BJ (cell line): ENCODE results near the gene PCDHB9. TPM values are rescaled to one million over a fixed set of nuclear protein-coding genes. Genes with fewer than 3 reads are reported as not detected.
"Not testable (repeated sequence)": the region's sequence is repeated elsewhere in the genome, so short reads cannot be mapped to it uniquely, and the experiment has no call there.

Source experiments
- CTCF ChIA-PET: fragments of 350-600 bp; formaldehyde crosslinking; extraction: SDS; loops from one replicate; lab custom pipeline; 2021; ENCODE audit warnings: antibody characterized with exemption, inconsistent platforms; lab: Yijun Ruan, JAX
- POLR2A ChIA-PET: fragments of 300-600 bp; sonication (Branson Sonifier 250); formaldehyde crosslinking; extraction: SDS; loops from one replicate; lab custom pipeline; 2021; ENCODE audit warnings: antibody characterized with exemption; lab: Charles Lee
- DNase-seq: peaks from one replicate; pipeline ENCODE4 v3.0.0-alpha.2; 2011; ENCODE audit warnings: low read depth
- H3K27me3 ChIP-seq: 2 replicates; pipeline ENCODE4 v1.6.0; 2011; ENCODE audit warnings: low read length; ENCODE audit not compliant: control insufficient read depth, insufficient read depth
- H3K36me3 ChIP-seq: 2 replicates; pipeline ENCODE4 v1.5.1; 2011; ENCODE audit warnings: low read length; ENCODE audit not compliant: control insufficient read depth, insufficient read depth
- H3K4me3 ChIP-seq: 2 replicates; pipeline ENCODE4 v1.5.1; 2011; ENCODE audit warnings: low read depth, mild to moderate bottlenecking, control low read depth, low read length
- CTCF ChIP-seq: IDR thresholded peaks from 2 replicates; pipeline ENCODE4 v1.5.1; 2011; ENCODE audit warnings: low read depth, mild to moderate bottlenecking, control low read depth, inconsistent platforms, low read length, moderate library complexity; ENCODE audit not compliant: insufficient read depth
- polyA plus RNA-seq: library from polyadenylated mRNA; depleted of rRNA; stranded (reverse); fragments of >200 nt; gene quantifications from 2 replicates; pipeline ENCODE4 v1.2.3, GENCODE V29; 2011; rRNA removed

Gene PCDHB9
- polyA plus RNA-seq, 1 experiment, result 0.49 TPM

GRCh38 chr5:141234109-141234667 is 47.2 kb downstream of the PCDHB9 start:
- no peak for DNase-seq
- ChIA-PET CTCF (interaction anchor here (0.7 to 2.3 kb wide), 5 partner anchors 10 to 384 kb away, joined by 3 to 15 read pairs (median 3); partner anchors contain the start of genes DIAPH1, PCDHB14 and PCDHGB3), POLR2A (no interaction called here)
- Histone ChIP-seq H3K36me3 (no peaks in the 10 kb centered on the region), H3K27me3 (no peaks in the 10 kb centered on the region), H3K4me3 (peak overlapping the region; percentile 25)
- peak; percentile 28; the same call in 1 of the 2 replicates for TF ChIP-seq CTCF

GRCh38 chr5:141235922-141236321 is 49.0 kb downstream of the PCDHB9 start:
- H3K4me3 ChIP-seq, POLR2A ChIA-PET, H3K36me3 ChIP-seq, H3K27me3 ChIP-seq, DNase-seq, CTCF ChIA-PET: not testable (repeated sequence)

GRCh38 chr5:141236516-141237313 is 49.8 kb downstream of the PCDHB9 start:
- no peak for TF ChIP-seq CTCF
- ChIA-PET POLR2A (no interaction called here), CTCF (no interaction called here)
- H3K27me3 ChIP-seq, result no peaks in the 10 kb centered on the region
- DNase-seq, result no peak
- no peaks in the 10 kb centered on the region for H3K36me3 ChIP-seq
- no peak overlapping the region for H3K4me3 ChIP-seq

Other genes with a start within 250 kb of the PCDHB9 start
- 0.06 TPM in 1 of 2 replicates, not detected in the other for gene PCDHAC2, start 220.7 kb upstream of the PCDHB9 start, polyA plus RNA-seq
- not detected in 2 replicates for gene PCDHB1, start 135.8 kb upstream of the PCDHB9 start, polyA plus RNA-seq
- gene PCDHB2, start 92.5 kb upstream of the PCDHB9 start, polyA plus RNA-seq, result 0.42 and 0.99 TPM in 2 replicates
- gene PCDHB3, start 86.7 kb upstream of the PCDHB9 start, polyA plus RNA-seq, result 0.23 and 0.31 TPM in 2 replicates
- 0.02 TPM in 2 replicates for gene PCDHB4, start 65.3 kb upstream of the PCDHB9 start, polyA plus RNA-seq
- gene PCDHB5, start 52.0 kb upstream of the PCDHB9 start, polyA plus RNA-seq, result 0.18 and 0.22 TPM in 2 replicates
- 0.20 and 0.26 TPM in 2 replicates for gene PCDHB6, start 37.1 kb upstream of the PCDHB9 start, polyA plus RNA-seq
- 0.31 and 0.44 TPM in 2 replicates for gene PCDHB7, start 14.5 kb upstream of the PCDHB9 start, polyA plus RNA-seq
- gene PCDHB8, start 9.4 kb upstream of the PCDHB9 start, polyA plus RNA-seq, result 0.11 and 0.17 TPM in 2 replicates
- 0.21 and 0.32 TPM in 2 replicates for gene PCDHB16, start 4.8 kb upstream of the PCDHB9 start, polyA plus RNA-seq
- 0.18 and 0.28 TPM in 2 replicates for gene PCDHB10, start 5.2 kb downstream of the PCDHB9 start, polyA plus RNA-seq
- 0.10 and 0.22 TPM in 2 replicates for gene PCDHB11, start 12.5 kb downstream of the PCDHB9 start, polyA plus RNA-seq
- 0.09 and 0.13 TPM in 2 replicates for gene PCDHB12, start 21.6 kb downstream of the PCDHB9 start, polyA plus RNA-seq
- gene PCDHB13, start 26.8 kb downstream of the PCDHB9 start, polyA plus RNA-seq, result 0.16 and 0.23 TPM in 2 replicates
- gene PCDHB14, start 36.2 kb downstream of the PCDHB9 start, polyA plus RNA-seq, result 0.42 and 0.47 TPM in 2 replicates
- 0.45 and 0.52 TPM in 2 replicates for gene PCDHB15, start 58.2 kb downstream of the PCDHB9 start, polyA plus RNA-seq
- not detected in 2 replicates for gene SLC25A2, start 116.9 kb downstream of the PCDHB9 start, polyA plus RNA-seq
- 25.5 and 46.7 TPM in 2 replicates for gene TAF7, start 133.6 kb downstream of the PCDHB9 start, polyA plus RNA-seq
- 1.8 and 1.9 TPM in 2 replicates for gene PCDHGA1, start 143.4 kb downstream of the PCDHB9 start, polyA plus RNA-seq
- 6.7 and 6.8 TPM in 2 replicates for gene PCDHGA2, start 151.6 kb downstream of the PCDHB9 start, polyA plus RNA-seq
- gene PCDHGA3, start 156.7 kb downstream of the PCDHB9 start, polyA plus RNA-seq, result 1.9 and 2.5 TPM in 2 replicates
- 2.0 and 2.2 TPM in 2 replicates for gene PCDHGB1, start 162.9 kb downstream of the PCDHB9 start, polyA plus RNA-seq
- 3.0 and 4.0 TPM in 2 replicates for gene PCDHGA4, start 167.9 kb downstream of the PCDHB9 start, polyA plus RNA-seq
- gene PCDHGB2, start 172.8 kb downstream of the PCDHB9 start, polyA plus RNA-seq, result 3.7 and 4.0 TPM in 2 replicates
- 1.2 and 1.6 TPM in 2 replicates for gene PCDHGA5, start 177.0 kb downstream of the PCDHB9 start, polyA plus RNA-seq
- 2.7 and 3.0 TPM in 2 replicates for gene PCDHGB3, start 183.1 kb downstream of the PCDHB9 start, polyA plus RNA-seq
- 3.3 and 4.3 TPM in 2 replicates for gene PCDHGA6, start 186.7 kb downstream of the PCDHB9 start, polyA plus RNA-seq
- 1.8 and 3.6 TPM in 2 replicates for gene PCDHGA7, start 195.6 kb downstream of the PCDHB9 start, polyA plus RNA-seq
- 11.8 and 12.2 TPM in 2 replicates for gene PCDHGB4, start 200.5 kb downstream of the PCDHB9 start, polyA plus RNA-seq
- gene PCDHGA8, start 205.5 kb downstream of the PCDHB9 start, polyA plus RNA-seq, result 0.72 and 0.77 TPM in 2 replicates
- 13.5 and 19.4 TPM in 2 replicates for gene PCDHGB5, start 210.8 kb downstream of the PCDHB9 start, polyA plus RNA-seq
- gene PCDHGA9, start 215.6 kb downstream of the PCDHB9 start, polyA plus RNA-seq, result 0.97 and 1.2 TPM in 2 replicates
- 1.5 and 1.7 TPM in 2 replicates for gene PCDHGB6, start 220.9 kb downstream of the PCDHB9 start, polyA plus RNA-seq
- 2.7 and 3.9 TPM in 2 replicates for gene PCDHGA10, start 225.8 kb downstream of the PCDHB9 start, polyA plus RNA-seq
- gene PCDHGB7, start 230.5 kb downstream of the PCDHB9 start, polyA plus RNA-seq, result 7.6 and 9.6 TPM in 2 replicates
- 5.4 and 7.4 TPM in 2 replicates for gene PCDHGA11, start 233.9 kb downstream of the PCDHB9 start, polyA plus RNA-seq
- 6.1 and 7.9 TPM in 2 replicates for gene PCDHGA12, start 243.3 kb downstream of the PCDHB9 start, polyA plus RNA-seq